Inferior parietal cortex (tissue), 1 donor: Measurements from ENCODE around the gene FOLR2.
"Not testable (repeated sequence)": the region's sequence is repeated elsewhere in the genome, so short reads cannot be mapped to it uniquely, and the experiment has no call there.

Experiments used
- DNase-seq: peaks from one replicate; pipeline ENCODE4 v3.0.0-alpha.2; 2016; ENCODE audit errors: extremely low spot score

The FOLR2 gene

DNA sequence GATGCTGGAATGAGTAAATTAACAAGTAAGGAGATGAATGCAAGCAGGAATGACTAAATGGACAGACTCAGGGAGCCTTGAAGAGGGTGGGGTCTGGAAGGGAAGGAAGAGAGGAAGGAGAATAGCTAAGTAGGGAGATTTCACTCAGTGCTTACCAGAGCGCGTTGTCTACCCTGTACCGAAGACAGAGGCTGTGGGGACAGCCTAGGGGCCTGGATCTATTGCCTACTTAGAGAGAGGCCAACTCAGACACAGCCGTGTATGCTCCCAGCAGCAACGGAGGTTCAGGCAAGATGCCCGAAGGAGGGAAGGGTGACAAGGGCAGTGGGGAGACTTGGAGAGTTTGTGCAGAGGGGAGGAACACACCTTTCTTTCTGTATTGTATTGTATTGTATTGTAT is at the start of gene FOLR2:
Gene FOLR2 (plus strand): TSS at position 157 of the 400 bp plus-strand sequence. CDS start 1,791 bp downstream, outside the sequence.
- DNase-seq: no peak

DNA sequence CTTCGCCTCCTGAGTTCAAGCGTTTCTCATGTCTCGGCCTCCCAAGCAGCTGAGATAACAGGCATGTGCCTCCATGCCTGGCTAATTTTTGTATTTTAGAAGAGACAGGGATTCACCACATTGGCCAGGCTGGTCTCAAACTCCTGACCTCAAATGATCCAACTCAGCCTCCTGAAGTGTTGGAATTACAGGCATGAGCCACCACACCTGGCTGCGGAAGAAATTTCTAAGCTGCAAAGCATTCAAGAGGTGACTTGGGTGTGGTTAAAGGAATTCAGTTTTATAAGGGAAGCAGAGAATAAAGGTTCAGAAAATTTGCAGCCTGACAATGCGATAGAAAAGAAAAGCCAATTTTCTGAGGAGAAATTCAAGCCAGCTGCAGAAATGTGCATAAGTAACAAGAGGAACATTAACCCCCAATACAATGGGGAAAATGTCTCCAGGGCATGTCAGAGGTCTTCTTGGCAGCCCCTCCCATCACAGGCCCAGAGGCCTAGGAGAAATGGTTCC is 47.5 kb upstream of the FOLR2 start:
- not testable (repeated sequence) for DNase-seq

DNA sequence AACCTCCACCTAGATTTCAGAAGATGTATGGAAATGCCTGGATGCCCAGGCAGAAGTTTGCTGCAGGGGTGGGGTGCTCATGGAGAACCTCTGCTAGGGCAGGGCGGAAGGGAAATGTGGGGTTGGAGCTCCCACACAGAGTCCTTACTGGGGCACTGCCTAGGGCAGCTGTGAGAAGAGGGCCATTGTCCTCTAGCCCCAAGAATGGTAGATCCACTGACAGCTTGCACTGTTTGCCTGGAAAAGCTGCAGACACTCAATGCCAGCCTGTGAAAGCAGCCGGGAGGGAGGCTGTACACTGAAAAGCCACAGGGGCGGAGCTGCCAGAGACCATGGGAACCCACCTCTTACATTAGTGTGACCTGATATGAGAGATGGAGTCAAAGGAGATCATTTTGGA is 46.8 kb upstream of the FOLR2 start:
- DNase-seq: peak; percentile 4

DNA sequence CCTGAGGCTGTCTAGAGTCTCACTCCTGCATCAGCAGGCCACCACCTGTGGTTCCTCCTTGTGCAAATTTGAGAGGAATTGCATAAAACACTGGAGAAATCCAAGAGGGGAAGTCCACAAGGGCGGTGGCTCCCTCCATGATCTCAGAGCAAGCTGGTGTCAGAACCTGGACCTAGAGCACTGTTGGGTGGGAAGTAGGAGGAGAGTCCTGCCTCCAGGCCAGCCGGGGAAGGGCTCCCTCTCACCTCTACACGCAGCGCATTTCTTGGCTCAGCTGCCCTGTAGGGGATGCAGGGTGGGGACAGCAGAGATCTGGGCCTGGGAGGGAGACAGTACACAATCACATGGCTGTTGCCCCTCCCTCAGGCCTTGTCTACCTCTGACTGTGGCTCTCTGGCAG is 44.6 kb upstream of the FOLR2 start:
- not testable (repeated sequence) for DNase-seq

DNA sequence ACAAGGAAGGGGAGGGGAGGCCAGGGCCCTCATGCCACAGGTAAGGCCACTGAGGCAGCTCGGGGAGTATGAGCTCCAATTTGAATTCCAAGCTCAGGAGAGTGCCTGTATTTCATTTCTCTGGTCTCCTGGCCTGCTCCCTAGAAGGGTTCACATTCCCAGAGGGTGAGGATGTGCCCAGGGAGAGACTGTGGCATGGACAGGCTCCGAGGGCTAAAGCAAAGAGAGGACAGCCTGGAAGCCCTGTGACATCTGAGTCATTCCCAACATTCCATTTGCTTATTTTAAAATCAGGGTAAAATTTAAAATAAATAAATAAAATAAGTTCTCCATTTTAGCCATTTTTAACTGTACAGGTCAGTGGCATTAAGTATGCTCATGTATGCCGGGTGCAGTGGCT is 43.3 kb upstream of the FOLR2 start:
- no peak for DNase-seq

DNA sequence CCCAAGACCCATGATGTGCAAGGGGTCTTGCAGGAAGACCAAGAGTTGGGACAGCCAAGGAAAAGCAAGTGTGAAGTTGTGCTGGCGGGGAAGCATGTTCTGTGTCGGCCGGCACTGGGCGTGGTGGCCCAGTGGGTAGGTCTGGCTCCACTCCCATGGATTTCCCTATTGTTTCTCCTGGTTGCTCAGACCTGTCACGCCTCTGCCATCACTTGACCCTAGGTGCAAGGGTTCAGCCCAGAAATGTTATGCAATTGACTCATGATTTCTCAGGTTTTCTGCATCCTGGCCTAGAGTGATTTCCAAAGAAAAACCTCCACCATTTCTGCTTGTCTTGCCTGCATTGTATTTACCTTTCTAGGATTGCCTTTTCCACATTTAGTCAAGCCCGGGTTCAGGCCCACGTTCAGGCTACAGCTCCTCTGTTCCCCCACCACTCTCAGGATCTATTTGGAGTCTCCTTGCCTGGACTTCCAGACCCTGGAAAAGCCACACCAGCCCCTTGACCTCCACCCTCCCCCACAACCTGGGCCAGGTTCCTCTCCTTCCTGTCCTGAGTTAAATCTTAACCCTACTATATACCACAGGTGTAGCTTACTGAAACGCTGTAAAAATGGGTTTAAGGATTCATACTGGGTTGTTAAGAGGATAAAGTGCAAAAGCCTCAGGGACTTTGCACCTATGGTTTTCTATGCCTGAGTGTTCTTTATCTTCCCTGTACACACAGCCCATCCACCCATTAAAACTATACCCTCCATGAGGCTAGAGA is 42.1 kb upstream of the FOLR2 start:
- DNase-seq: no peak

DNA sequence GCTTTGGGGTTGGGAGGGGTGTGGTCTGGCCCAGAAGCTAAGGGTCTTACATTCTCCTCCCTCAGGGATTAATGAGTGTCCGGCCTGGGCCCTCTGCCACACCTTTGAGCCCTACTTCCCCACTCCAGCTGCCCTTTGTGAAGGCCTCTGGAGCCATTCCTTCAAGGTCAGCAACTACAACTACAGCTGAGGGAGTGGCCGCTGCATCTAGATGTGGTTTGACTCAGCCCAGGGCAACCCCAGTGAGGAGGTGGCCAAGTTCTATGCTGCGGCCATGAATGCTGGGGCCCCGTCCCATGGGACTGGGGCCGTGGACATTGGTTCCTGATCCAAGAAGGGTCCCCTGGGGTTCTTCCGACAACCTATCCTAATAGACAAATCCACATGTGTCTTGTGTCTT is 38.9 kb upstream of the FOLR2 start:
- DNase-seq: no peak

DNA sequence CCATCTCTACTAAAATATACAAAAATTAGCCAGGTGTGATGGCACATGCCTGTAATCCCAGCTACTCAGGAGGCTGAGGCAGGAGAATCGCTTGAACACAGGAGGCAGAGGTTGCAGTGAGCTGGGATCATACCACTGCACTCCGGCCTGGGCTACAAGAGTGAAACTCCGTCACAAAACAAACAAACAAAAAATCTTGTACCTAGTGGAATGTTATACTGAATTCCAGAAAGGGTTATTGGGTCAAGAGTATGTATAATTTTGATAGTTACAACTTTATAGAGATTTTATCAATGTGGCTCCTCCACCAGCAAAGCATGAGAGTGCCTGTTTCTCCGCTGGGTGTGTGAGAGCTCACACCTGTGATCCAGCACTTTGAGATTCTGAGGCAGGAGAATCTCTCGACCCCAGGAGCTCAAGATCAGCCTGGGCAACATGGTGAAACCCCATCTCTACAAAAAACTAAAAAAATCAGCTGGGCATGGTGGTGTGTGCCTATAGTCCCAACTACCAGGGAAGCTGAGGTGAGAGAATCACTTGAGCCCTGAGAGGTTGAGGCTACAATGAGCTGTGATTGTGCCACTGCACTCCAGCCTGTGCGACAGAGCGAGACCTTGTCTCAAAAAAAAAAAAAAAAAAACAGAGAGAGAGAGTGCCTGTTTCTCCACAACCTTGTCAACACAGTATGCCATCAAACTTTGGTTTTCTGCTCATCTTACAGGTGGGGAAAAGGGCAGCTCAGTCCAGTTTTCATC is 37.4 kb upstream of the FOLR2 start:
- DNase-seq: no peak

DNA sequence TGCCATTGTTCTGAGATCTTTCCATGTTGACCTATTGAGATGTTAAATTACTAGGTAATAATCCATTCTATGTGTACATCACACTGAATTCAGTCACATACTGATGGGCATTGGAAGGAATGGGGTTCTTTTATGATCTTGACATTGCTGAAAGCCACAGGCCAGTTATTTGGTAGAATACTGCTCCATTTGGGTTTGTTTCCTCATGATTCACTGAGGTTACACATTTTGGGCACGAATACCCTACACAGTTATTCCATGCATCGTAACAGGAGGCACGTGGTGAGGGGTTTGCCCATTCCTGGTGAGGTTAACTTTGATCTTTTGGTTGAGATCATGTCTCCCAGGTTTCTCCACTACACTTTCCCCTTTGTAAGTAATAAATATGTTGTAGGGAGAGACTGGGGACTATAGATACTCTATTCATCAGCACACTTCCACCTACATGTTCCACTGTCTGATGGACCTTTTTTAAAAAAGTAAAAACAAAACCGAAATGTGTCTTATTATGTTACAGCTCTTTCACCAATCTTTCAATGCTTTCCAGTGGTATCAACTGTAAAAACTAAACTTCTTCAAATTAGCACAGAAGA is 36.7 kb upstream of the FOLR2 start:
- no peak for DNase-seq

DNA sequence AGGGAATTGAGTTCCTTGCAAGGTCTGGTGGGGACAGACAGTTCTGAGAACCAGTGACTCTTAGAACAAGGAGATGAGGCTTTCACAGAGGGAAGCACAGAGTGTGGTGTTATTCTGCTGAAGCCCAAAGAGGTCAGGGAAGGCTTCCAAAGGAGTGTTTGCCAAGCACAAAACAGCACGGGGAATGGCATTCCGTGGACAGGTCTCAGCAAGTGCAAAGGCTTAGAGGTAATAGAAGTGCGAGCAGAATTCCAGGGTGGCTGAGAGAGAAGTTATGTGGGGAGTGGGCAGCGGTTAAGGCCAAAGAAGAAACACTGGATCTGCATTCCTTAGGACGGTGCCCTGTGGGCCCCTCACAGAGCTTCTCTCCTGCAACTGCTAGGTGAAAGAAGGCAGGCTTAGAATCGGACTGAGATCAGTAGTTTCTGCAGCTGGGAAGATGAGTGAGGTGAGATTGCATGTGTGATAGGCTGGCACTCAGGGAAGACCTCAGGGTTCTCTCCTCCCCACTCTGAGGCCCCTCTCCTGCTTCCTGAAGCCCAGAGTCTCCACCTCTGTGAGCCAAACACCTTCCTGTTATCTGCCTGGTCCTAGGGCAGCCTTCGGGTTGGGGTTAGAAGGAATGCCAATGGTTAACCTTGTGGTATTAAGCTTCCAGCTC is 35.6 kb upstream of the FOLR2 start:
- DNase-seq: not testable (repeated sequence)

DNA sequence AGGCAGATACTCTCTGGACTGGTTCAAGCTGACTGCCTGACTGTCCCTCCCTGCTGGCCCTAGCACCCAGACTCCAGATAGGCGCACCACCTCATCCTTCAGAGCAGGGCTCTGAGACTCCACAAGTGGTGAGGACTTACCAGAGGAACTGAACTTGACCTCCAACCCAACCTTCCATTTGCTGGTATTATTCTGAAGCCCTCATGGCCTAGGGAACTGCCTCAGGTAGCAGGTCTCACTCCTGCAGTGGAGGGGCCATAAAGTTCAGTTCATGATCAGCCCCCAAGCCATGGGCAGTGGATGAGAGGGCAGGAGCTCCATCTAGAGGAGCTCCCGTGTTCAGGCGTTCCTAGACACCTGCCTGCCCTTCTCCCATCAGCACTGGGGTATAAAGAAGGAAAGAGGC is 35.0 kb upstream of the FOLR2 start:
- DNase-seq: not testable (repeated sequence)

DNA sequence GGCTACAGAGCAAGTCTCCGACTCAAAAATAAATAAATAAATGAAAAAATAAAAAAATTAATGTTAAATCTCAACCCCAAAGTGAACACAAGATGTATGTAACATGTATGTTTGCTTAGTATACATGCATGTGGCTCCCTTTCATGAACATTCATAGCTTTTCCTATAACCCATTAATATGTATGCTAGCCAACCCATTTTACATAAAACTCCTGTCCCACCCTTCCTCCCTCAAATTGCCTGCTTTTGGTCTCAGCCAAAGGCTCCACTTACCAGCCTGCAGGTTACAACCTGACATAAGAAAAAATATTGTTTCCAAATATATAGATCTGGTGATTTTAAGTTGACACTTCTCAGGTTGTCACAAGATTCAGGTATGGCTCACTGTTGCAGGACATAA is 28.3 kb upstream of the FOLR2 start:
- no peak for DNase-seq

DNA sequence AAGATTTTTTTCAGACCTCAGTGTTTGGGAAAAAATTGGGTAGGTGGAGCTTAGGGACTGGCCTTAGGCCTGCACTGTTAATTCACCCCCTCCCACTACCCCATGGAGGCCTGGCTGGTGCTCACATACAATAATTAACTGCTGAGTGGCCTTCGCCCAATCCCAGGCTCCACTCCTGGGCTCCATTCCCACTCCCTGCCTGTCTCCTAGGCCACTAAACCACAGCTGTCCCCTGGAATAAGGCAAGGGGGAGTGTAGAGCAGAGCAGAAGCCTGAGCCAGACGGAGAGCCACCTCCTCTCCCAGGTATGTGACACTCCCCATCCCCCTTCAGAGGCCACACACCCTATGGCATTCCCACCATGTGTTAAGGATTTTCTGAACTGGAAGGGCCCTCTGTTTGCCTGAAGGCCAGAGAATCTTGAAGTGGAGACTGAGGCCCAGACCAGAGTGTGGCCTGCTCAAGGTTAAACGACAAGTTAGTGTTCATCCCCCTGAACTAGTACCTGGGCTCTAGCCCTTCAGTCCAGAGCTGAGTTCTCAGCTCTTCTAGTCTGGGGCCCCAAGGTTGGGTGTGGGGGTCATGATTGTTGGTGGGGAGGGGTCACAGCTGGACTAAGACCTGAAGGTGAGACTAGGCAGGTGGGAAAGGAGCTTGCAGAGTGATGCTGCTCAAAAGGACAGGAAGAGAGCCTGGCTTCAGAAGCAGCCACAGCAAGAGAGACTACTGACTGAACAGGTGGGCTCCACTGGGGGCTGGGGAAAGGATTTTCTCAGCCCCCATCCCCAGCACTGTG is 26.9 kb upstream of the FOLR2 start:
- DNase-seq: no peak

DNA sequence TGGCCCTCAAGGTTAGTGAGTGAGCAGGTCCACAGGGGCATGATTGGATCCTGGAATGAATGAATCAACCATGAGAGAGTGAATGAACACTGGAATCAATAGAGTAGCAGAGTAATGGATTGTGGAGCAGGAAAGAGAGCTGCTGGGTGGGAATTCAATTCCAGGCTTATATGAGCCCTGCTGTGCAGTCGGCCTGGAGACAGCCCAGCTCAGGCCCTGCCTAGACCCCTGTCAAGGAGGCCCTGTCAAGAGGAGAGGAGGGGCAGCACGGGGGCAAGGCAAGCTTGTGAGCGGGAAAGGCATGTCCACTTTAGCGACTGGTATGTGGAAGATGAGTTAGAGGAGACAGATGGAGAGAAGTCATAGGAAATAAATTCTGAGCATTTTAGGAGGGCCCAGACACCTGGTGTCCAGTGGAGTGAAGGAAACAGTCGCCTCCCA is 25.9 kb upstream of the FOLR2 start:
- no peak for DNase-seq

DNA sequence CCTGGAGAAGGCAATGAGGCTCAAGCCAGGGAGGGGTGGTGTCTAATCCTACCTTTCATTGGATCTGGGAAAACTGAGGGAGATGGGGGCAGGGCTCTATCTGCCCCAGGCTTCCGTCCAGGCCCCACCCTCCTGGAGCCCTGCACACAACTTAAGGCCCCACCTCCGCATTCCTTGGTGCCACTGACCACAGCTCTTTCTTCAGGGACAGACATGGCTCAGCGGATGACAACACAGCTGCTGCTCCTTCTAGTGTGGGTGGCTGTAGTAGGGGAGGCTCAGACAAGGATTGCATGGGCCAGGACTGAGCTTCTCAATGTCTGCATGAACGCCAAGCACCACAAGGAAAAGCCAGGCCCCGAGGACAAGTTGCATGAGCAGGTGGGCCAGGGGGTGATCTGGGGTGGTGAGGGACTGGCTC is 24.6 kb upstream of the FOLR2 start, which contains the start of gene FOLR1:
Gene FOLR1 (plus strand): TSS at position 180 of the 421 bp plus-strand sequence. CDS start 34 bp downstream, at position 214.
- no peak for DNase-seq

DNA sequence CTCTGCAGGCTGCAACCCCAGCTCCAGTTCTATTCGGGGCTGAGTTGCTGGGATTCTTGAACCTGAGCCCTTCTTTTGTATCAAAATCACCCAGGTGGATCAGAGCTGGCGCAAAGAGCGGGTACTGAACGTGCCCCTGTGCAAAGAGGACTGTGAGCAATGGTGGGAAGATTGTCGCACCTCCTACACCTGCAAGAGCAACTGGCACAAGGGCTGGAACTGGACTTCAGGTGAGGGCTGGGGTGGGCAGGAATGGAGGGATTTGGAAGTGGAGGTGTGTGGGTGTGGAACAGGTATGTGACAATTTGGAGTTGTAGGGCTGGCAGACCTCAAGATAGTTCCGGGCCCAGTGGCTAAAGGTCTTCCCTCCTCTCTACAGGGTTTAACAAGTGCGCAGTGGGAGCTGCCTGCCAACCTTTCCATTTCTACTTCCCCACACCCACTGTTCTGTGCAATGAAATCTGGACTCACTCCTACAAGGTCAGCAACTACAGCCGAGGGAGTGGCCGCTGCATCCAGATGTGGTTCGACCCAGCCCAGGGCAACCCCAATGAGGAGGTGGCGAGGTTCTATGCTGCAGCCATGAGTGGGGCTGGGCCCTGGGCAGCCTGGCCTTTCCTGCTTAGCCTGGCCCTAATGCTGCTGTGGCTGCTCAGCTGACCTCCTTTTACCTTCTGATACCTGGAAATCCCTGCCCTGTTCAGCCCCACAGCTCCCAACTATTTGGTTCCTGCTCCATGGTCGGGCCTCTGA is 20.9 kb upstream of the FOLR2 start:
- no peak for DNase-seq

DNA sequence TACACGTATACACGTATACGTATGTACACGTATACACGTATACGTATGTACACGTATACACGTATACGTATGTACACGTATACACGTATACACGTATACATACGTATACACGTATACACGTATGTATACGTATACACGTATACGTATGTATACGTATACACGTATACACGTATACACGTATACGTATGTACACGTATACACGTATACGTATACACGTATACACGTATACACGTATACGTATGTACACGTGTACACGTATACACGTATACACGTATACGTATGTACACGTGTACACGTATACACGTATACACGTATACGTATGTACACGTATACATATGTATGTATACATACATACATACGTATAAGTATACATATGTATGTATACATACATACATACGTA is 15.1 kb upstream of the FOLR2 start:
- not testable (repeated sequence) for DNase-seq

DNA sequence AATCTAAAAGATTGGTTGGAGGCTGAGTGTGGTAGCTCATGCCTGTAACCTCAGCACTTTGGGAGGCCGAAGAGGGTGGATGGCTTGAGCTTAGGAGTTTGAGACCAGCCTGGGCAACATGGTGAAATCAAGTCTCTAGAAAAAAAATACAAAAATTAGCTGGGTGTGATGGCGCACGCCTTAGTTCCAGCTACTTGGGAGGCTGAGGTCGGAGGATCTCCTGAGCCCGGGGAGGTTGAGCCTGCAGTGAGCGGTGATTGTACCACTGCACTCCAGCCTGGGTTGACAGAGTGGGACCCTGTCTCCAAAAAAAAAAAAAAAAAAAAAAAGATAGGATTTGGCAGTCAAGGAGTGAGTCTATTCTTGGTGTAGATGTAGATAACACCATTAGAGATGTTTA is 14.0 kb upstream of the FOLR2 start:
- DNase-seq: no peak

DNA sequence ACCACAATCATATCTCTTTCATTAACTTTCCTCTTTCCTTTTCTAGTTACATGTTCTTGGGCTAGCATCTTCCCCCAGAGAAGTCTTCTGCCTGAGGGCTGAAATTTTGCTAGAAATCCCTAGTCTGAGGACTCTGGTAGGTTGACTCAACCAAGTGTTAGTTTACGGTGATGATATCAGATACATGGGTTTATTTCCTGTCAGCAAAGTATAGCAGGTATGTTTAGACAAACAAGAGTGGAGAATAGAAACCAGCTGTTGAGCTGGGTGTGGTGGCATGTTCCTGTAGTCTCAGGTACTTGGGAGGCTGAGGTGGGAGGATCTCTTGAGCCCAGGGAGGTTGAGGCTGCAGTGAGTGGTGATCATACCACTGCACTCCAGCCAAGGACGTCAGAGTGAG is 13.4 kb upstream of the FOLR2 start:
- DNase-seq: no peak

DNA sequence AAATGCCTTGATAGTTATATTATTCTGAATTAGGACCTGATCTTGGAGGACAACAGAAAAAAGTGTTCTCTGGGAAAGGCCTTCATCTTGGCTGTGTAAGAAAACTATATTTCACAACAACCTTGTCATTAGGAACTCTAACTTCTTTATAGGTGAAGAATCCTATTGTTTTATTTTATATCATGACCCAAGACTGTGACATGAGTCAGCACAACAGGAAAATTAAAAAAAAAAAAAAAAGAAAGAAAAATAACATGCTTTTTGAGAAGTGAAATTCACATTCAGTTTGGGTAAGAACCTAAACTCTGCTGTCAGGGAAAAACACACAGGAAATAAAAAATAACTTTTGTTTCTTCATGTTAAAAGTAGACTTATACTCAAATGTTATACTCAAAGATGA is 11.7 kb upstream of the FOLR2 start:
- no peak for DNase-seq
